ENCODE measurements around the gene SHOC2. TPM values are rescaled to one million over a fixed set of nuclear protein-coding genes. Genes with fewer than 3 reads are reported as not detected.

SHOC2 gene
- total and polyA plus RNA-seq, 2 of the 13 experiments (the other 11 are each of a cell fraction or from before 2014, with no cell fraction given) = 8.6 to 25.5 TPM

- TF ChIP-seq HNRNPLL (IDR thresholded peaks at IDR 0.05; ENCODE audit: low read depth, low read length, poor library complexity, severe bottlenecking) (peak; percentile 67), THAP11 (CRISPR knock-in tag; IDR thresholded peaks at IDR 0.05) (no peak), MXD1 (CRISPR knock-in tag; IDR thresholded peaks at IDR 0.05) (peak; percentile 83; the same call in 1 of the 2 replicates), FIP1L1 (IDR thresholded peaks at IDR 0.05; ENCODE audit: borderline replicate concordance, insufficient read depth, low read depth, low read length) (no peak), BCLAF1 (IDR thresholded peaks at IDR 0.05) (no peak), XRCC5 (optimal IDR thresholded peaks at IDR 0.05; ENCODE audit: low read length) (no peak), ZMYM3 (CRISPR knock-in tag; IDR thresholded peaks at IDR 0.05) (no peak), ZNF562 (CRISPR knock-in tag; IDR thresholded peaks at IDR 0.05; ENCODE audit: borderline replicate concordance) (no peak), ZNF441 (CRISPR knock-in tag; IDR thresholded peaks at IDR 0.05; ENCODE audit: borderline replicate concordance) (peak; percentile 19; the same call in 1 of the 2 replicates), ZNF44 (CRISPR knock-in tag; IDR thresholded peaks at IDR 0.05) (peak; percentile 69; the same call in 1 of the 2 replicates), ZBTB42 (CRISPR knock-in tag; IDR thresholded peaks at IDR 0.05) (no peak), AHR (CRISPR knock-in tag; IDR thresholded peaks at IDR 0.05) (no peak), KLF13 (CRISPR knock-in tag; IDR thresholded peaks at IDR 0.05) (no peak), ZNF619 (CRISPR knock-in tag; IDR thresholded peaks at IDR 0.05) (no peak), ZNF343 (CRISPR knock-in tag; IDR thresholded peaks at IDR 0.05) (peak; percentile 58; the same call in 1 of the 2 replicates), SAFB2 (CRISPR knock-in tag; IDR thresholded peaks at IDR 0.05; ENCODE audit: borderline replicate concordance, low read depth) (0 out of 2 replicates have a peak, but pooled peaks have one; percentile 6), ZNF577 (CRISPR knock-in tag; IDR thresholded peaks at IDR 0.05; ENCODE audit: borderline replicate concordance, low read depth) (no peak), ZNF570 (CRISPR knock-in tag; IDR thresholded peaks at IDR 0.05; ENCODE audit: borderline replicate concordance) (no peak), MIER3 (CRISPR knock-in tag; IDR thresholded peaks at IDR 0.05; ENCODE audit: borderline replicate concordance) (no peak), TAF15 (IDR thresholded peaks at IDR 0.05; ENCODE audit: low read depth, low read length, poor library complexity, severe bottlenecking) (peak; percentile 75), ATF1 (CRISPR knock-in tag; IDR thresholded peaks at IDR 0.05) (no peak; the same call in 1 of the 2 replicates), RBAK (CRISPR knock-in tag; IDR thresholded peaks at IDR 0.05) (no peak), KDM4B (CRISPR knock-in tag; IDR thresholded peaks at IDR 0.05) (no peak), HNRNPL (IDR thresholded peaks at IDR 0.05; ENCODE audit: low read depth, low read length) (no peak), BRD4 (CRISPR knock-in tag; IDR thresholded peaks at IDR 0.05) (no peak; the same call in 1 of the 2 replicates), TGIF2 (CRISPR knock-in tag; IDR thresholded peaks at IDR 0.05) (no peak), KMT2A (CRISPR knock-in tag; IDR thresholded peaks at IDR 0.05) (no peak), MXD3 (CRISPR knock-in tag; IDR thresholded peaks at IDR 0.05) (peak; percentile 79)
Measured at GRCh38 chr10:110872145-110872983, 47.0 kb upstream of the SHOC2 start (continued).
